Stimulated activated CD4-positive, alpha-beta T cell treated with anti-CD3 and anti-CD28 coated beads, Interleukin-15, amount 100 ng/mL, for 48 hours (primary cell): ENCODE results near the gene NSUN6.
"Not testable (repeated sequence)": the region's sequence is repeated elsewhere in the genome, so short reads cannot be mapped to it uniquely, and the experiment has no call there.

Source experiments
- DNase-seq, 2 donors: peaks; one replicate each; pipeline ENCODE4 v3.0.0-alpha.2; 2020; ENCODE audit warnings: low read depth in 2 of 2

The NSUN6 gene

DNA sequence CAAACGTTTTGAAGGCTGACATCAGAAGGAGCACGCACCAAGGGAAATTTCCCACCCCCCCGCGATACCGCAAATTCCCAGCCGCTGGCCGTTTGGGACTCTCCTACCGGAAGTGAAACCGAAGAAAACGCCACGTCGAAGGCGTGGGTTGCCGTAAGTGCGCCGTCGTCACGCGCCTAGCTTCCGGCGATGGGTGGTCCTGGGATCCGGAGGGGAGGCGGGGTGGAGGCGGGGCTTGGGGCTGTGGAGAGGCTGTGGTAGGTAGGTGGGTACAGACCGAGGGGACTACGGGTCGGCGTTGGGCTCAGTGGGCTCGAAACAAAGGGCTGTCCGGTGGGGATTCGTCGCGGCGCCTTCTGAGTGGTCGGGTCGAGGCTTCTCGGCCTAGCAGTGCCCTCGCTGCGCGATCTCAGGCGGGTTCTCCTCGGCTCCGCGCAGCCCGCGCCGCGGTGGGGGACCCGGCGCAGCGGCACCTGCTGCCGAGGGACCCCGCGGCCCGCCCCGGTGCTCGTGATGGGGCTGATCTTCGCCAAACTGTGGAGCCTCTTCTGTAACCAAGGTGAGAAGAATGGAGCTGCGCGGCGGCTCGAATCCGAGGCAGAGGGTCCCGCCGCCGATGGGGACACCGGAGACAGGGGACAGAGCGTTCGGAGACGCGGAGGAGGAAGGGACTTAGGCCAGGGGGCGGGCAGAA, 7.9 kb upstream of the NSUN6 start, which contains the start of gene ARL5B:
Gene ARL5B, plus strand, starts transcription at position 307 of the 694 bp plus-strand sequence. Its CDS starts 207 bp downstream, at position 514.
- peak; percentile 92 to 93 for DNase-seq

GRCh38 chr10:18658271-18659124, 7.1 kb upstream of the NSUN6 start:
- DNase-seq: peak in 1 of 2 donors; percentile 1

GRCh38 chr10:18656724-18657123, 5.3 kb upstream of the NSUN6 start:
- DNase-seq: no peak

DNA sequence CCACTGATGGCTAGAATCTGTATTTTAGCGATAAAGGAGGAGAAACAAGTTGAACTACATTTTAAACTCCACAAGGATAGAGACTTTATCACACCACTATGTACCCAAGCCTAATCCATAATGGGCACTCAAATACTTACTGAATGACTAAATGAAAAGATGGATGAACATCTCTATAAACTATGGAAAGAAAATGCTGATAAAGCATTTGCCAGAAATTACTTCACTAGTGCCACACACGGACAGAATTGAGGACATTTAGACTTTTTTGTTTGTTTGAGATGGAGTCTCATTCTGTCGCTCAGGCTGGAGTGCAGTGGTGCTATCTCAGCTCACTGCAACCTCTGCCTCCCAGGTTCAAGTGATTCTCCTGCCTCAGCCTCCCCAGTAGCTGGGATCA, 1.7 kb upstream of the NSUN6 start:
- DNase-seq: no peak

GRCh38 chr10:18650404-18650997, 886 bp downstream of the NSUN6 start:
- DNase-seq: no peak

GRCh38 chr10:18649364-18649959, 1.9 kb downstream of the NSUN6 start:
- DNase-seq: no peak

DNA sequence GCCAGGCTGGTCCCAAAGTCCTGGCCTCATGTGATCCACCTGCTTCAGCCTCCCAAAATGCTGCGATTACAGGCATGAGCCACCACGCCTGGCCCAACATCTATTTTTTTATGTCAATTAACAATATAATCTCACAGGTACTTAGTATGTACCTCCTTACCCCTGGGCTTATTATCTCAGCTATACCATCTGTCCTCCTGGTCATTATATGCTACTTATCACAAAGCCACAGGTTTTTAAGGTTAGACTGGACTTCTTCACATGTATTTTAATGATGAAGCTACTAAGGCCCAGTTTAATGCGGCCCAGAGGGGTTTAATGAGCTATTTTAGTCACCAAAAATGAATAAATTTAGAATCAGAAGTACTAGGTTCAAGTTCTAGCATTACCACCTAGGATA, 3.4 kb downstream of the NSUN6 start:
- DNase-seq: no peak

DNA sequence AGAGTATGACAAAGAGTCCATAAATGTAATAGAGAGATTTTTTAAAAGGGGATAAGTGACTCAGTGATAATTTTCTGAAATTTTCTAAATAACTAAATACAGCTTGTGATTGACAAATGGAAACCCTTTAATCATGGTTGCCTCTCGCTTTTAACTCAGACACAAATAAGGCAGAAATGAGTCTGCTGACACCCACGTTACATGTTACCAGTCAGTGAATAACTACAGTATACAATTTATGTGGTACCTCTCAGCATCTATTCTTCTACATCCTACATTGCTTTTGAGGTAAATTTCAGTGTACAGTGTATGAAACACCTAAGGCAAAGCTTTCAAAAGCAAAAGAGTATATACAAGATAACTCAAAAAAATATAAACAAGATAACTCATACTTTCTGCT, 4.2 kb downstream of the NSUN6 start:
- no peak for DNase-seq

DNA sequence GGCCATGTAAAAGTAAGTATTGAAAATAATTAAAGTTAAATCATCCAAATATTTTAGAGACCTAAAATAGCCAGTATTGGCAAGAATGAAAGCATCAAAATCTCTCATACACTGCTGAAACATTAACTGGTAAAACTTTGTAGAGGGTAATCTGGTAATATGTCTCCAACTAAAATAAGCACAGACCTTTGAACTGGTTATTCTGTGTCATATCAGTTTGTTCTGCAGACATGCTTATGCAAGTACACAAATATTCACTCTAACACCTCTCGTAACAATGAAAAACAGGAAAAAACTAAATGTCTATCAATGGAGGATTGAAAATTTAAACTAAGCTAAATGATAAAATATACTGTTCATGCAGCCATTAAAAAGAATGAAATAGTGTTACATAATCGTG, 11.7 kb downstream of the NSUN6 start:
- DNase-seq: not testable (repeated sequence)

DNA sequence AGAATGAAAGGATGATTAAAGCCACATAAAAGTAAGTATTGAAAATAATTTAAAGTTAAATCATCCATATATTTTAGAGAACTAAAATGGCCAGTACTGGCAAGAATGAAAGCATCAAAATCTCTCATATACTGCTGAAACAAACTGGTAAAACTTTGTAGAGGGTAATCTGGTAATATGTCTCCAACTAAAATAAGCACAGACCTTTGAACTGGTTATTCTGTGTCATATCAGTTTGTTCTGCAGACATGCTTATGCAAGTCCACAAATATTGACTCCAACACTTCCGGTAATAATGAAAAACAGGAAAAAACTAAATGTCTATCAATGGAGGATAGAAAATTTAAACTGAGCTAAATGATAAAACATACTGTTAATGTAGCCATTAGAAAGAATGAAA, 14.0 kb downstream of the NSUN6 start:
- DNase-seq: not testable (repeated sequence)

GRCh38 chr10:18635995-18636394, 15.4 kb downstream of the NSUN6 start:
- DNase-seq: no peak

DNA sequence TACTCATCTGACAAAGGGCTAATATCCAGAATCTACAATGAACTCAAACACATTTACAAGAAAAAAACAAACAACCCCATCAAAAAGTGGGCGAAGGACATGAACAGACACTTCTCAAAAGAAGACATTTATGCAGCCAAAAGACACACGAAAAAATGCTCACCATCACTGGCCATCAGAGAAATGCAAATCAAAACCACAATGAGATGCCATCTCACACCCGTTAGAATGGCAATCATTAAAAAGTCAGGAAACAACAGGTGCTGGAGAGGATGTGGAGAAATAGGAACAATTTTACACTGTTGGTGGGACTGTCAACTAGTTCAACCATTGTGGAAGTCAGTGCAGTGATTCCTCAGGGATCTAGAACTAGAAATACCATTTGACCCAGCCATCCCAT, 18.9 kb downstream of the NSUN6 start:
- not testable (repeated sequence) for DNase-seq

DNA sequence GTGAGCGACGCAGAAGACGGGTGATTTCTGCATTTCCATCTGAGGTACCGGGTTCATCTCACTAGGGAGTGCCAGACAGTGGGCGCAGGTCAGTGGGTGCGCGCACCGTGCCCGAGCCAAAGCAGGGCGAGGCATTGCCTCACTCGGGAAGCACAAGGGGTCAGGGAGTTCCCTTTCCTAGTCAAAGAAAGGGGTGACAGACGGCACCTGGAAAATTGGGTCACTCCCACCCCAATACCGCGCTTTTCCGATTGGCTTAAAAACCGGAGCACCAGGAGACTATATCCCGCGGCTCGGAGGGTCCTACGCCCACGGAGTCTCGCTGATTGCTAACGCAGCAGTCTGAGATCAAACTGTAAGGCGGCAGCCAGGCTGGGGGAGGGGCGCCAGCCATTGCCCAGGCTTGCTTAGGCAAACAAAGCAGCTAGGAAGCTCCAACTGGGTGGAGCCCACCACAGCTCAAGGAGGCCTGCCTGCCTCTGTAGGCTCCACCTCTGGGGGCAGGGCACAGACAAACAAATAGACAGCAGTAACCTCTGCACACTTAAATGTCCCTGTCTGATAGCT, 23.9 kb downstream of the NSUN6 start:
- peak; percentile 33 to 46 for DNase-seq

GRCh38 chr10:18625886-18626285, 25.5 kb downstream of the NSUN6 start:
- no peak for DNase-seq

DNA sequence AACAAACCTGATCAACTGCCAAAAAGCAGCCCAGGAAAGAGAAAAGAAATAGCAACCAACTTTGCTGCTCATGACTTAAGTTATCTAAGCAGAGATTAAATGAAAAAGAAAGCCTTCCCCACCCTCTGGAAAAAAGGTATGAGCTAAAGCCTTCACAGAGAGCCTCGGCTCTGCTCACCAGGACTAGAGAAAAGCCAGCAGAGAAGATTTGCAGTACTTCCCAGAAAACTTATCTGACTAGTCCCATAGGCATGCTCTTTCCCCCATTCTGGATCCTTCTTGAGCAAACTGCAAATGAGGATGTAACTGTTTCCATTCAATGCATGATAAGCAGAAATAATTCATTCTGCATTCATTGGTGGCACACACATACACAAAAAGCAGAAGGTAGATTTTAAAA, 27.7 kb downstream of the NSUN6 start:
- DNase-seq: not testable (repeated sequence)

GRCh38 chr10:18620856-18621255, 30.5 kb downstream of the NSUN6 start:
- DNase-seq: no peak

GRCh38 chr10:18619016-18619415, 32.4 kb downstream of the NSUN6 start:
- no peak for DNase-seq

DNA sequence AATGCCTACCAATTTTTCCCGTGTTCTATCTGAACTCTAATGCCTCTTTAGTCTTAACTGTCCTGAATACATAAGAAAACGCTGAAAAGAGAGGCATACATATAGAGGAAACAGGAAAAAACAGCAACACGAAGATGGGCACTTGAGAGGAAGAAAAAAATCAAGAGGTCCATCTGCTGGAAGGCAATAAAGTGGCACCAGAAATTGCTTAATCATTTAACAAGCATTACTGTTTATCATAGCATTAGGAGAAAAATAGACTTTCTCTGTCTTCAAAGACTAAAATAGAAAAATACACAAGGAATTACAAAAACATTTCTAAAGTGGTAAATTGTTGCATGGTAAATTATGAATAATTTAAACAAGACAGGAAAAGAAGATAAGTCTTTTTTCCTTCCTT, 35.0 kb downstream of the NSUN6 start:
- DNase-seq: no peak

DNA sequence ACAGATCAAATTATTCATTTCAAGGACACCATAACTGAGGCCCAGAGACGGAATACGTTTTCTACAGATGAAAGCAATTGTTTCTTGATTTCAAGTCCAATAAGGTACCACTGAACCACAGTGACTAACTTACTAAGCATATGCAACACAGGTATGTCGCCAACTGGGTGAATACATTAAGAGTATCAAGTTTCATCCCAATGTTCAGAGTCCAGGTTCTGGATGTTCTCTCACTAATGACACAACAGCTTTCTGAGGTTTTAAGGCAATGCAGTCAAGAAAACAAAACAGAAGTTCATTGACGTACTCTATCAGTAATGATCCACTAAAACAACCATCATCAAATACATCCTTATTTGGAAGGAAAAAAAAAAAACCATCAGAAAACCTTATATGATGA, 35.8 kb downstream of the NSUN6 start:
- DNase-seq: no peak

GRCh38 chr10:18611168-18611567, 40.2 kb downstream of the NSUN6 start:
- no peak for DNase-seq

DNA sequence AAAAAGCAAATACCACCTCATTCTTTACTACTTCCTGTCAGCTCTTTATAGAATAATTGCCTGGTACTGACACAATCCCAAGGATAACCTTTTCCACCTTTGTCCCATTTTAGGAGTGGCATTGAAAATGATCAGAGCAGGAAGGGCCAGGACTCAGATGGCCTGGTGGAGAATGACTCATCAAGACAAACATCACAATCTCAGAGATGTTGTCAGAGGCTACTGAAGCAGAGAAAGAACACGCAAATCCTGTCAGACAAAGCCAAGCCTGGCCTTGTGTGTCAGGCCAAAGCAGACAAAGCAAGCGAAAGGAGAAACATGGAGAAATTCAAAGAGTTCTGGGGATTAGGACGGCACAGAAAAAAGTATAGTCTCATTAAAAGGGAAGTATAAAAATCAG, 40.9 kb downstream of the NSUN6 start:
- DNase-seq: no peak

DNA sequence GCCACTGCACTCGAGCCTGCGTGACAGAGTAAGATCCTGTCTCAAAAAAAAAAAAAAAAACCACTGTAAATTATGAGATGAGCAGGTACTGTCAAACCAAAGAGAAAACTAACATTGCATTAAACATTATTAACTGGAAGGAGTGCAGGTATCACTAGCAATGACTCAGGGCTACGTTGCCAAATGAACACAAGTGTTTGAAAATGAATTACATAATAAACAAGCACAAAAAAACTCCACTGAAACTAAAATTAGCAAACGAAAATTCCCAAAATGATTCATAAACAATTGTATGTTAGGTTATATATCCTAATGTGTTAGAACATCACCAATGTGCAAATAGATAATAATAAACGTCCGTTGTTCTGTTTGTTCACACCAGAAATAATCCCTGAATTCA, 42.8 kb downstream of the NSUN6 start:
- no peak for DNase-seq
